ENCODE measurements around the gene PARN. TPM values are rescaled to one million over a fixed set of nuclear protein-coding genes. Genes with fewer than 3 reads are reported as not detected.

The PARN gene
- polyA plus RNA-seq, 2 of the 4 experiments (the other 2 are of a cell fraction), result 40.0 to 58.6 TPM

GRCh38 chr16:14454391-14454790 lies 175.7 kb downstream of the PARN start:
- FAIRE-seq, result no peak
- no peak for DNase-seq (ENCODE audit: low read depth in 1 of 2, low spot score in 1 of 2)
- no peak overlapping the region for H3K4me3 ChIP-seq
- peak overlapping the region; percentile 27 to 63; a peak in 2 of 6 replicates for H3K27ac ChIP-seq
- ATAC-seq, result no peak
- no peak overlapping the region for H3K4me2 ChIP-seq
- H3K4me1 ChIP-seq, result peaks cover 82% of the 10 kb centered on the region
- WGBS (ENCODE audit: missing lambda C conversion rate), result 93% methylated on average over 2 of the region's 2 CpGs
- ChIA-PET CTCF (interaction anchor here (0.7 to 1.8 kb wide), 2 partner anchors 11 to 35 kb away, joined by 3 to 4 read pairs; no protein-coding TSS in a partner anchor), POLR2A (no interaction called here)
- no peaks in the 10 kb centered on the region for H3K9me3 ChIP-seq
- no peak for TF ChIP-seq E2F6 (IDR thresholded peaks at IDR 0.05; ENCODE audit: borderline replicate concordance, low read depth)

GRCh38 chr16:14452066-14452465 lies 178.0 kb downstream of the PARN start:
- H3K4me2 ChIP-seq, result no peak overlapping the region
- DNase-seq (ENCODE audit: low read depth in 1 of 2, low spot score in 1 of 2) (no peak), FAIRE-seq (no peak), ATAC-seq (no peak)
- H3K4me3 ChIP-seq, result no peak overlapping the region
- ChIA-PET POLR2A (no interaction called here), CTCF (no interaction called here)
- TF ChIP-seq CHD4 (IDR thresholded peaks at IDR 0.05; ENCODE audit: borderline replicate concordance) (no peak), BCL3 (IDR thresholded peaks at IDR 0.05) (no peak), POLR2A (IDR thresholded peaks at IDR 0.05; ENCODE audit: low read length) (no peak), NR3C1 (IDR thresholded peaks at IDR 0.05) (no peak), ATOH8 (CRISPR knock-in tag; IDR thresholded peaks at IDR 0.05; ENCODE audit: low read depth) (no peak), JUN (IDR thresholded peaks at IDR 0.05) (no peak), HOXA7 (CRISPR knock-in tag; IDR thresholded peaks at IDR 0.05) (no peak), E2F6 (IDR thresholded peaks at IDR 0.05; ENCODE audit: borderline replicate concordance, low read depth) (no peak), SMC3 (IDR thresholded peaks at IDR 0.05) (no peak), RCOR1 (IDR thresholded peaks at IDR 0.05; ENCODE audit: low read depth, low read length) (no peak), CEBPB (IDR thresholded peaks at IDR 0.05) (no peak)
- peaks cover 99% of the 10 kb centered on the region for H3K4me1 ChIP-seq
- H3K27ac ChIP-seq, result peak overlapping the region; percentile 86 to 92
- WGBS (ENCODE audit: missing lambda C conversion rate), result 95% methylated on average over 3 of the region's 3 CpGs
- H3K9me3 ChIP-seq, result no peaks in the 10 kb centered on the region

GRCh38 chr16:14450846-14451245 lies 179.2 kb downstream of the PARN start:
- FAIRE-seq, result no peak
- TF ChIP-seq ESRRA (IDR thresholded peaks at IDR 0.05; ENCODE audit: borderline replicate concordance, low read length) (no peak), RARB (CRISPR knock-in tag; IDR thresholded peaks at IDR 0.05) (no peak), MYC (IDR thresholded peaks at IDR 0.05; ENCODE audit: borderline replicate concordance, low read length) (no peak)
- peak overlapping the region; percentile 78 for H3K4me2 ChIP-seq
- peak overlapping the region; percentile 86 to 92 for H3K27ac ChIP-seq
- no peak overlapping the region for H3K4me3 ChIP-seq
- ChIA-PET POLR2A (no interaction called here), CTCF (interaction anchor here (0.6 to 2.0 kb wide), 4 partner anchors 10 to 372 kb away, joined by 4 to 6 read pairs (median 5); no protein-coding TSS in a partner anchor)
- no peak for DNase-seq (ENCODE audit: low read depth in 1 of 2, low spot score in 1 of 2)
- H3K4me1 ChIP-seq, result peaks cover 99% of the 10 kb centered on the region
- peak in 1 of 2 experiments; percentile 20; a peak in 3 of 6 replicates for ATAC-seq
- WGBS (ENCODE audit: missing lambda C conversion rate), result 73% methylated on average over 6 of the region's 6 CpGs
- no peaks in the 10 kb centered on the region for H3K9me3 ChIP-seq

- peak; percentile 34 to 80 for DNase-seq (ENCODE audit: low read depth in 1 of 2, low spot score in 1 of 2)
- H3K4me1 ChIP-seq, result peaks cover 99% of the 10 kb centered on the region
- peak; percentile 89 for FAIRE-seq
- peak overlapping the region; percentile 86 to 92 for H3K27ac ChIP-seq
- no peaks in the 10 kb centered on the region for H3K9me3 ChIP-seq
- peak overlapping the region; percentile 20; the same call in 1 of the 3 replicates for H3K4me3 ChIP-seq
- 8% methylated on average over 4 of the region's 4 CpGs for WGBS (ENCODE audit: missing lambda C conversion rate)
- peak overlapping the region; percentile 78 for H3K4me2 ChIP-seq
- peak; percentile 79 to 88 for ATAC-seq
- CTCF ChIA-PET, result interaction anchor here (0.9 to 2.0 kb wide), 4 partner anchors 11 to 149 kb away, joined by 3 to 6 read pairs (median 5); no protein-coding TSS in a partner anchor
- POLR2A ChIA-PET, result interaction anchor here (0.7 kb wide), 1 partner anchor 161 kb away, joined by 3 read pairs; no protein-coding TSS in a partner anchor
- TF ChIP-seq REST (IDR thresholded peaks at IDR 0.05) (no peak), RAD21 (conservative IDR thresholded peaks at IDR 0.05 in 1 of 2, IDR thresholded peaks at IDR 0.05 in 1 of 2) (peak in 1 of 2 experiments; percentile 32; a peak in 3 of 5 replicates), JUN (IDR thresholded peaks at IDR 0.05) (peak; percentile 54 to 91; a peak in 4 of 5 replicates), HES2 (IDR thresholded peaks at IDR 0.05) (peak; percentile 23; the same call in 1 of the 2 replicates), MAFK (IDR thresholded peaks at IDR 0.05; ENCODE audit: partially characterized antibody) (peak; percentile 49), JUNB (IDR thresholded peaks at IDR 0.05) (peak; percentile 50; the same call in 1 of the 2 replicates), FOSL2 (IDR thresholded peaks at IDR 0.05) (peak; percentile 9; the same call in 1 of the 2 replicates), FOSL2 (CRISPR knock-in tag; IDR thresholded peaks at IDR 0.05) (peak; percentile 68), CEBPB (IDR thresholded peaks at IDR 0.05) (peak; percentile 94 to 96), SMC3 (IDR thresholded peaks at IDR 0.05) (peak; percentile 25; the same call in 1 of the 3 replicates)
These were observed 180.1 kb downstream of the PARN start for GRCh38 chr16:14449790-14450480.
